GM06990 (cell line): ENCODE measurements around the gene SMOC2.
"Not testable (repeated sequence)": the region's sequence is repeated elsewhere in the genome, so short reads cannot be mapped to it uniquely, and the experiment has no call there.

Source experiments
- DNase-seq: peaks from one replicate; pipeline ENCODE4 v3.0.0-alpha.2; 2011; ENCODE audit not compliant: insufficient read length; ENCODE audit errors: extremely low read depth
- H3K27me3 ChIP-seq: replicated peaks from 2 replicates; pipeline ENCODE4 v1.6.0; 2011; ENCODE audit warnings: low read length; ENCODE audit not compliant: control insufficient read depth, insufficient read depth
- H3K36me3 ChIP-seq: 2 replicates; pipeline ENCODE4 v1.5.1; 2011; ENCODE audit warnings: low read length; ENCODE audit not compliant: control insufficient read depth, insufficient read depth
- H3K4me3 ChIP-seq: replicated peaks from 2 replicates; pipeline ENCODE4 v1.5.1; 2011; ENCODE audit warnings: low read depth, mild to moderate bottlenecking, control low read depth, low read length
- CTCF ChIP-seq: IDR thresholded peaks from 2 replicates; pipeline ENCODE4 v1.5.1; 2011; ENCODE audit warnings: low read length, control low read depth, mild to moderate bottlenecking, inconsistent platforms; ENCODE audit not compliant: insufficient read depth, poor library complexity, severe bottlenecking

The SMOC2 gene

GRCh38 chr6:168704678-168705077 lies 263.7 kb downstream of the SMOC2 start:
- H3K36me3 ChIP-seq = no peaks in the 10 kb centered on the region
- DNase-seq = no peak
- no peak for TF ChIP-seq CTCF
- H3K27me3 ChIP-seq = no peaks in the 10 kb centered on the region
- H3K4me3 ChIP-seq = no peak overlapping the region

GRCh38 chr6:168705271-168705670 lies 264.3 kb downstream of the SMOC2 start:
- not testable (repeated sequence) for H3K27me3 ChIP-seq, DNase-seq, H3K4me3 ChIP-seq, H3K36me3 ChIP-seq

GRCh38 chr6:168706471-168707177 lies 265.6 kb downstream of the SMOC2 start:
- Histone ChIP-seq H3K27me3 (no peaks in the 10 kb centered on the region), H3K4me3 (no peak overlapping the region), H3K36me3 (no peaks in the 10 kb centered on the region)
- DNase-seq = no peak
- TF ChIP-seq CTCF = no peak

GRCh38 chr6:168708526-168708925 lies 267.5 kb downstream of the SMOC2 start:
- TF ChIP-seq CTCF = no peak
- Histone ChIP-seq H3K4me3 (no peak overlapping the region), H3K36me3 (no peaks in the 10 kb centered on the region), H3K27me3 (no peaks in the 10 kb centered on the region)
- DNase-seq = no peak

GRCh38 chr6:168708984-168709383 lies 268.0 kb downstream of the SMOC2 start:
- no peaks in the 10 kb centered on the region for H3K36me3 ChIP-seq
- no peak for TF ChIP-seq CTCF
- no peak for DNase-seq
- no peak overlapping the region for H3K4me3 ChIP-seq
- no peaks in the 10 kb centered on the region for H3K27me3 ChIP-seq

- Histone ChIP-seq H3K36me3 (no peaks in the 10 kb centered on the region), H3K27me3 (no peaks in the 10 kb centered on the region), H3K4me3 (no peak overlapping the region)
- TF ChIP-seq CTCF = no peak
- DNase-seq = no peak
Observed at GRCh38 chr6:168709390-168709789, 268.4 kb downstream of the SMOC2 start.
